ENCODE results near the gene B4GALNT4.

B4GALNT4 gene

DNA sequence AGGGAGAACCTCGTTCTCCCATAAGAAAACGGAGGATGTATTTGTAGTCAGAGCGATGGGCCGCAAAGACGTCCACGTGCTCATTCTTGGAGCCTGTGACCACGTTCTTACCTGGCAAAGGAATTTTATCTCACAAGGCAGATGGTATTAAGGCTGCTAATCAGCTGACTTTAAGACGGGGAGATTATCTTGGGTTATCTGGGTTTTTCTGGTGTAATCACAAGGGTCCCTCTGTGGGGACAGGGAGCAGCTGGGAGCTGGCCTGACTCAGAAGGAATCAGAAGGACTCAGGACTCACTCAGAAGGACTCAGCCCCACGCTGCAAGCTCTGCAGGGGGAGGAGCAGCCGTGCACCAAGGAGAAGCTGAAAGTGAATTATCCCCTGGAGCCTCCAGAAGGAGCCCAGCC lies 53.0 kb downstream of the B4GALNT4 start:
- TF ChIP-seq CTCF (IDR thresholded peaks at IDR 0.05), result no peak

DNA sequence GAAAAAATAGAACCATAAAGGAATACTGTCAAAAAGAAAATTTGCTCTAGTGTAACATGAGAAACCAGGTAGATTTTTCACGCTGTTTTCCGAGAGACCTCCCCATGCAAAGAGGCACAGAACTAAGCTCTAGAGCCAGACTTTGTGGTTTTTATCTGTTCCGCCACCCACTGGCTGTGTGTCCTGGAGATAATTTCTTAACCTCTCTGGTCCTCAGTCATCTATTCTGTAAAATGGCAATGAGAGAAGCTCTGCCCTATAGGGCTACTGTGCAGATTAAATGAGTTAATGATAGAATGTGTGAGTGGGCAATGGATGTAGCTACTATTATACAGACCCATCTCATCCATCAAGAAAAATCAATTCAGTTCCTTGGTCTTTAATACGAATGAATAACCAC lies 54.9 kb downstream of the B4GALNT4 start:
- TF ChIP-seq CTCF (IDR thresholded peaks at IDR 0.05), result no peak

- TF ChIP-seq CTCF (IDR thresholded peaks at IDR 0.05), result no peak
Measured at GRCh38 chr11:425301-425700, 56.0 kb downstream of the B4GALNT4 start.

GRCh38 chr11:426851-427250 lies 57.6 kb downstream of the B4GALNT4 start:
- TF ChIP-seq CTCF (IDR thresholded peaks at IDR 0.05), result no peak

DNA sequence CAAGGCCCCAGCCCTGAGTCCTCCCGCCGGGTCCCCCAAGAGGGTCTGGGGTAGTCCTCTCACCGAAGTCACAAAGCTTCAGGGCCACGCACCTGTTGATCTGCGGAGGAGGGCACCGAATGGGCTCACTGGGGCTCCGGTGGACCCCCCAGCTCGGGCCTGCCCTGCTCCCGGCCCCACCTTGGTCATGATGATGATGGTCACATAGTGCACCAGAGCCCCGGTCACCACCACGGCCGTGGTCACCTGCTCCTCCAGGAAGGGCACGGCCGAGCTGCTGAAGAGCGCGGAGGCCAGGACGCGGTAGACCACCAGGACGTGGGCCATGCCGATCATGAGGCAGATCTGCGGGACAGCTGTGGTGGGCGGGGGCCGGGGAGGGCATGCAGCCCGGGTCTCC lies 59.0 kb downstream of the B4GALNT4 start:
- no peak for TF ChIP-seq CTCF (IDR thresholded peaks at IDR 0.05)

DNA sequence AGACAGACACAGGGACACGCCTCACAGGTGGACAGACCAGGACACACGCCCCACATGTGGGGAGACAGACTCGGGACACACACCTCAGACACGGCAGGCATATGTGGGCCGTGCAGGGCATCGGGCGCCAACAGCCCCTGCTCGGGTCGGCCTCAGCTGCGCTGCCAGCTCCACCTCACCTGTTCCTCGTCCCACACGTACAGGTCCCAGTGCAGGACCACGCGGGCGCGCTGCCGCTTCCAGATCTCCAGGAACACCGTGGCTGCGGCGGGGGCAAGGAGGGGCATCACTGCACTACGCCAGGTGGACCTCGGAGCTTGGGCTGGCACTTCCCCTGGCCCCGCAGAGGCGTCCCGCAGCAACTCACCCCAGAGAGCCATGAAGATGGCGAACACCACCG lies 60.1 kb downstream of the B4GALNT4 start:
- TF ChIP-seq CTCF (IDR thresholded peaks at IDR 0.05), result no peak

- no peak for TF ChIP-seq CTCF (IDR thresholded peaks at IDR 0.05)
Measured at GRCh38 chr11:429931-430456, 60.7 kb downstream of the B4GALNT4 start.
